GM21423 (cell line): Measurements from ENCODE around the gene NUDT21.

Source experiments
- ATAC-seq: cut with Tn5 transposase; IDR thresholded peaks from one replicate; pipeline ENCODE4 v1.9.1; 2021; ENCODE audit warnings: mild to moderate bottlenecking, moderate library complexity; ENCODE audit not compliant: unreplicated experiment

NUDT21 gene

GRCh38 chr16:56462064-56462796, 11.1 kb upstream of the NUDT21 start:
- ATAC-seq, result no peak

- ATAC-seq, result no peak
These were observed 9.0 kb upstream of the NUDT21 start for GRCh38 chr16:56460101-56460500.

GRCh38 chr16:56457927-56458470, 6.9 kb upstream of the NUDT21 start:
- no peak for ATAC-seq

- peak; percentile 32 for ATAC-seq
These were observed 889 bp upstream of the NUDT21 start for GRCh38 chr16:56451753-56452689.

GRCh38 chr16:56450275-56450985, 702 bp downstream of the NUDT21 start:
- ATAC-seq, result peak; percentile 24

GRCh38 chr16:56448005-56448404, 3.1 kb downstream of the NUDT21 start:
- no peak for ATAC-seq

- ATAC-seq, result no peak
These were observed 3.8 kb downstream of the NUDT21 start for GRCh38 chr16:56447286-56447685.

- no peak for ATAC-seq
These were observed 13.1 kb downstream of the NUDT21 start for GRCh38 chr16:56438038-56438437.

- ATAC-seq, result no peak
These were observed 14.9 kb downstream of the NUDT21 start for GRCh38 chr16:56436258-56436657.

- no peak for ATAC-seq
These were observed 23.0 kb downstream of the NUDT21 start for GRCh38 chr16:56428091-56428490.

- no peak for ATAC-seq
These were observed 24.5 kb downstream of the NUDT21 start for GRCh38 chr16:56426585-56426984.

- ATAC-seq, result peak; percentile 78
These were observed 25.7 kb downstream of the NUDT21 start, which contains the start of gene AMFR for GRCh38 chr16:56425439-56425832. Gene AMFR (minus strand): TSS chr16:56425545. CDS start chr16:56425327, 218 bp downstream.

- peak; percentile 32 for ATAC-seq
These were observed 26.2 kb downstream of the NUDT21 start for GRCh38 chr16:56424791-56425438.

- ATAC-seq, result no peak
These were observed 26.7 kb downstream of the NUDT21 start for GRCh38 chr16:56424404-56424764.

GRCh38 chr16:56423584-56424403, 27.3 kb downstream of the NUDT21 start:
- ATAC-seq, result no peak

GRCh38 chr16:56422896-56423441, 28.2 kb downstream of the NUDT21 start:
- ATAC-seq, result no peak

- ATAC-seq, result no peak
These were observed 29.0 kb downstream of the NUDT21 start for GRCh38 chr16:56421976-56422669.

GRCh38 chr16:56421313-56421712, 29.8 kb downstream of the NUDT21 start:
- ATAC-seq, result no peak

GRCh38 chr16:56420613-56421012, 30.5 kb downstream of the NUDT21 start:
- no peak for ATAC-seq
